K562 (cell line): ENCODE data around the gene OLFML2A. TPM values are rescaled to one million over a fixed set of nuclear protein-coding genes. Genes with fewer than 3 reads are reported as not detected.

Experiments used
- ADNP ChIP-seq: fragments of 200-800 bp; sonication (Bioruptor generic); IDR thresholded peaks from 2 replicates; pipeline ENCODE4 v1.6.1; 2016; ENCODE audit warnings: missing genetic modification characterization, missing compliant biosample characterization
- CHD4 ChIP-seq: fragments of 200-600 bp; sonication (generic); IDR thresholded peaks from 3 replicates; pipeline ENCODE4 v1.6.1; 2012; ENCODE audit warnings: low read depth, mild to moderate bottlenecking, mixed read lengths, low read length, inconsistent platforms; ENCODE audit not compliant: insufficient read depth, insufficient replicate concordance, poor library complexity, severe bottlenecking
- KLF10 ChIP-seq: fragments of 250-450 bp; sonication (Bioruptor Pico); IDR thresholded peaks from 2 replicates; pipeline ENCODE4 v1.6.1; 2021; ENCODE audit warnings: matching md5 sums
- MECOM ChIP-seq: fragments of 250-450 bp; sonication (Bioruptor Pico); IDR thresholded peaks from 2 replicates; pipeline ENCODE4 v1.8.0; 2022; ENCODE audit warnings: inconsistent platforms
- NCOA2 ChIP-seq, 2 experiments: fragments of 450-650 bp; IDR thresholded peaks; 2 replicates each; pipeline ENCODE4 v1.6.1; 2018; ENCODE audit warnings: mild to moderate bottlenecking in 2 of 2, moderate library complexity in 1 of 2; ENCODE audit not compliant: partially characterized antibody in 2 of 2
- NFE2 ChIP-seq: IDR thresholded peaks from 2 replicates; pipeline ENCODE4 v1.6.1; 2014; ENCODE audit warnings: antibody characterized with exemption, low read depth
- PCBP1 ChIP-seq: fragments of 200-400 bp; formaldehyde crosslinking; IDR thresholded peaks from 2 replicates; pipeline ENCODE4 v1.6.1; 2018; ENCODE audit warnings: mild to moderate bottlenecking, low read depth, low read length; ENCODE audit not compliant: poor library complexity, severe bottlenecking
- RBM39 ChIP-seq: fragments of 200-400 bp; formaldehyde crosslinking; optimal IDR thresholded peaks from 2 replicates; pipeline ENCODE3; 2018; ENCODE audit warnings: low read depth, low read length
- SIRT6 ChIP-seq: IDR thresholded peaks from one replicate; pipeline ENCODE4 v1.6.1; 2012; ENCODE audit warnings: low read depth, mild to moderate bottlenecking, control low read depth, inconsistent platforms, low read length, moderate library complexity
- ZKSCAN1 ChIP-seq: fragments of 150-350 bp; IDR thresholded peaks from 2 replicates; pipeline ENCODE4 v1.6.1; 2016; ENCODE audit warnings: low read depth, low read length
- ZNF143 ChIP-seq: sonication (generic); formaldehyde crosslinking; IDR thresholded peaks from 2 replicates; pipeline ENCODE4 v1.9.0; 2022; ENCODE audit warnings: mild to moderate bottlenecking, missing genetic modification reagents
- ZNF232 ChIP-seq: sonication (generic); formaldehyde crosslinking; IDR thresholded peaks from 2 replicates; pipeline ENCODE4 v1.8.0; 2022; ENCODE audit warnings: mild to moderate bottlenecking, missing genetic modification reagents
- ZNF444 ChIP-seq: fragments of 250-450 bp; sonication (Bioruptor Pico); IDR thresholded peaks from 2 replicates; pipeline ENCODE4 v1.4.0; 2020; ENCODE audit warnings: mild to moderate bottlenecking, moderate library complexity
- ZNF551 ChIP-seq: fragments of 250-450 bp; sonication (Bioruptor Pico); IDR thresholded peaks from 2 replicates; pipeline ENCODE4 v1.5.0; 2021; ENCODE audit warnings: mild to moderate bottlenecking, moderate library complexity
- polyA plus RNA-seq, 8 experiments: library from polyadenylated mRNA; depleted of rRNA in 4 of 8; stranded (reverse) in 5 of 8; unstranded in 3 of 8; fragments of >200 nt; fragmentation: Nextera tagmentation in 2 of 8; fragmentation: Illumina TruSeq in 1 of 8; extraction: Ambion mirVana in 2 of 8; extraction: Trizol in 1 of 8; gene quantifications; 2 replicates each; pipeline versions ENCODE4 v1.2.1 to v1.2.3, GENCODE V29; 2011 to 2014; ENCODE audit warnings: inconsistent platforms in 1 of 8, missing spikeins in 1 of 8
- total RNA-seq, 7 experiments: library from RNA; depleted of rRNA in 6 of 7; stranded (reverse); fragments of >200 nt in 6 of 7; fragmentation: Illumina TruSeq in 2 of 7; extraction: Trizol in 2 of 7; gene quantifications; 2 replicates each; pipeline versions ENCODE4 v1.2.1 to v1.2.3, GENCODE V29; 2011 to 2021; ENCODE audit warnings: low replicate concordance in 1 of 7
- TF ChIP-seq, protein P1 (sequence below), 2 experiments: fragments of 450-650 bp; formaldehyde crosslinking in 1 of 2; IDR thresholded peaks; 2 replicates each; pipeline versions ENCODE4 v1.4.0 to v1.6.1; 2014 to 2020; ENCODE audit warnings: mild to moderate bottlenecking in 2 of 2, borderline replicate concordance in 1 of 2, low read depth in 1 of 2
- TF ChIP-seq, protein P2 (sequence below), 2 experiments: fragments of 200-800 bp in 1 of 2; sonication (Bioruptor generic) in 1 of 2; sonication (generic) in 1 of 2; formaldehyde crosslinking in 1 of 2; IDR thresholded peaks in 1 of 2; conservative IDR thresholded peaks in 1 of 2; 2 replicates each; pipeline versions ENCODE4 v1.5.0 to v1.6.1; 2016 to 2020; ENCODE audit warnings: missing compliant biosample characterization in 1 of 2, missing genetic modification characterization in 1 of 2, missing genetic modification reagents in 1 of 2

OLFML2A gene
- total and polyA plus RNA-seq, 9 of the 15 experiments (the other 6 are each of a cell fraction or from before 2014, with no cell fraction given) = 0.16 TPM; not detected in 8

DNA sequence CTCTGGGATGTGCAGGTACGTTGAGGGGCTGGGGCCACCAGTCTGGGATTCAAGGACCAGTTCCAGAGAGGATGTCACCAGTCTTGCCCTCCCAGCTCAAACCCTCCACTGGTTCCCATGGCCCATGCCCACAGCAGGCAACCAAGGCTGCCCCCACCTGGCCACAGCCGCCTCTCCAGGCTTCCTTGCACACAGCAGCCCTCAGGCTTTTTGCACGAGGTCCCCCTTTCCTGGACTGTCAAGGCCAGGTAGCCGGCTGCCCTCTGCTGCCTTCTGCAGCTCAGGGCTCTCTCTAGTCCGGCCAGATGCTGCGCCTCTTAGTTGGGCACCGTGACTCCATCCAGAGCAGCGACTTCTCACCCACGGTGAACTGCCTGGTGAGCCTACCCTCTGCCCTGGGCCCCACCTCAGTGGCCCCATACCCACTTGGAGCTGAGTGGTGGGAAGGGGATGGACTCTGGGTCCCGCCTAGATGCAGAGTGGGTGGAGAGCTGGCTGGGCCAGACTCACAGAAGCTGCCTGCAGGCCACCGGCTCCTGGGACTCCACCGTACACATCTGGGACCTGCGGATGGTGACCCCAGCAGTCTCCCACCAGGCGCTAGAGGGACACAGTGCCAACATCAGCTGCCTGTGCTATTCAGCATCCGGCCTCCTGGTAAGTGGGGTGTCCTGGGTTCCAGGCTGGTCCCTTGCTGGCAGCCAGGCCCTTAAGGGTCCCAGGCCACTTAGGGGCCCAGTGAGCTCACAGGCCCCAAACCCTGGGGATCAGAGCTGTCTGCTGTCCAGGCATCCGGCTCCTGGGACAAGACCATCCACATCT lies 79.2 kb downstream of the OLFML2A start (continued):
- TF ChIP-seq, protein P1, sequence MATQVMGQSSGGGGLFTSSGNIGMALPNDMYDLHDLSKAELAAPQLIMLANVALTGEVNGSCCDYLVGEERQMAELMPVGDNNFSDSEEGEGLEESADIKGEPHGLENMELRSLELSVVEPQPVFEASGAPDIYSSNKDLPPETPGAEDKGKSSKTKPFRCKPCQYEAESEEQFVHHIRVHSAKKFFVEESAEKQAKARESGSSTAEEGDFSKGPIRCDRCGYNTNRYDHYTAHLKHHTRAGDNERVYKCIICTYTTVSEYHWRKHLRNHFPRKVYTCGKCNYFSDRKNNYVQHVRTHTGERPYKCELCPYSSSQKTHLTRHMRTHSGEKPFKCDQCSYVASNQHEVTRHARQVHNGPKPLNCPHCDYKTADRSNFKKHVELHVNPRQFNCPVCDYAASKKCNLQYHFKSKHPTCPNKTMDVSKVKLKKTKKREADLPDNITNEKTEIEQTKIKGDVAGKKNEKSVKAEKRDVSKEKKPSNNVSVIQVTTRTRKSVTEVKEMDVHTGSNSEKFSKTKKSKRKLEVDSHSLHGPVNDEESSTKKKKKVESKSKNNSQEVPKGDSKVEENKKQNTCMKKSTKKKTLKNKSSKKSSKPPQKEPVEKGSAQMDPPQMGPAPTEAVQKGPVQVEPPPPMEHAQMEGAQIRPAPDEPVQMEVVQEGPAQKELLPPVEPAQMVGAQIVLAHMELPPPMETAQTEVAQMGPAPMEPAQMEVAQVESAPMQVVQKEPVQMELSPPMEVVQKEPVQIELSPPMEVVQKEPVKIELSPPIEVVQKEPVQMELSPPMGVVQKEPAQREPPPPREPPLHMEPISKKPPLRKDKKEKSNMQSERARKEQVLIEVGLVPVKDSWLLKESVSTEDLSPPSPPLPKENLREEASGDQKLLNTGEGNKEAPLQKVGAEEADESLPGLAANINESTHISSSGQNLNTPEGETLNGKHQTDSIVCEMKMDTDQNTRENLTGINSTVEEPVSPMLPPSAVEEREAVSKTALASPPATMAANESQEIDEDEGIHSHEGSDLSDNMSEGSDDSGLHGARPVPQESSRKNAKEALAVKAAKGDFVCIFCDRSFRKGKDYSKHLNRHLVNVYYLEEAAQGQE (IDR thresholded peaks at IDR 0.05; ENCODE audit: borderline replicate concordance) = peak; percentile 16; the same call in 1 of the 2 replicates
- TF ChIP-seq, protein P1 (CRISPR knock-in tag; IDR thresholded peaks at IDR 0.05; ENCODE audit: low read depth) = no peak
- TF ChIP-seq, protein P2, sequence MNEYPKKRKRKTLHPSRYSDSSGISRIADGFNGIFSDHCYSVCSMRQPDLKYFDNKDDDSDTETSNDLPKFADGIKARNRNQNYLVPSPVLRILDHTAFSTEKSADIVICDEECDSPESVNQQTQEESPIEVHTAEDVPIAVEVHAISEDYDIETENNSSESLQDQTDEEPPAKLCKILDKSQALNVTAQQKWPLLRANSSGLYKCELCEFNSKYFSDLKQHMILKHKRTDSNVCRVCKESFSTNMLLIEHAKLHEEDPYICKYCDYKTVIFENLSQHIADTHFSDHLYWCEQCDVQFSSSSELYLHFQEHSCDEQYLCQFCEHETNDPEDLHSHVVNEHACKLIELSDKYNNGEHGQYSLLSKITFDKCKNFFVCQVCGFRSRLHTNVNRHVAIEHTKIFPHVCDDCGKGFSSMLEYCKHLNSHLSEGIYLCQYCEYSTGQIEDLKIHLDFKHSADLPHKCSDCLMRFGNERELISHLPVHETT (CRISPR knock-in tag; conservative IDR thresholded peaks at IDR 0.05 in 1 of 2, IDR thresholded peaks at IDR 0.05 in 1 of 2) = no peak
- TF ChIP-seq ZNF444 (CRISPR knock-in tag) (no peak), RBM39 (no peak), MECOM (CRISPR knock-in tag) (no peak), ZKSCAN1 (no peak), ZNF232 (CRISPR knock-in tag) (no peak), ZNF551 (no peak), CHD4 (no peak), ZNF143 (CRISPR knock-in tag) (no peak), SIRT6 (peak; percentile 23), NFE2 (no peak), ADNP (tag) (no peak), KLF10 (CRISPR knock-in tag) (no peak), PCBP1 (no peak), NCOA2 (IDR thresholded peaks at IDR 0.05; ENCODE audit: partially characterized antibody in 2 of 2) (no peak)
